Mucosa of descending colon (tissue), 3 donors: ENCODE measurements around the gene P2RX5. TPM values are rescaled to one million over a fixed set of nuclear protein-coding genes. Genes with fewer than 3 reads are reported as not detected.

Source experiments
- ATAC-seq: fragments of 200-7000 bp; cut with Tn5 transposase; one replicate; pipeline ENCODE4 v1.9.1; 2020; ENCODE audit warnings: mild to moderate bottlenecking, moderate library complexity
- DNase-seq, 3 donors: peaks; one replicate each; pipeline ENCODE4 v3.0.0-alpha.2; 2020
- H3K36me3 ChIP-seq: fragments of 200-600 bp; one replicate; pipeline ENCODE4 v1.8.0; 2021; ENCODE audit warnings: low read depth, mild to moderate bottlenecking
- H3K4me1 ChIP-seq: fragments of 200-600 bp; one replicate; pipeline ENCODE4 v1.8.0; 2021; ENCODE audit warnings: low read depth, mild to moderate bottlenecking
- H3K4me3 ChIP-seq: fragments of 200-600 bp; one replicate; pipeline ENCODE4 v1.8.0; 2021; ENCODE audit warnings: mild to moderate bottlenecking
- H3K9me3 ChIP-seq: fragments of 200-600 bp; one replicate; pipeline ENCODE4 v1.8.0; 2021; ENCODE audit warnings: mild to moderate bottlenecking
- CTCF ChIP-seq: fragments of 200-600 bp; IDR thresholded peaks from one replicate; pipeline ENCODE4 v1.8.0; 2022; ENCODE audit warnings: antibody characterized with exemption, mild to moderate bottlenecking
- intact Hi-C, 2 donors: fragments of 100-400 bp; cut with DNase I in 1 of 2; cut with micrococcal nuclease in 1 of 2; formaldehyde crosslinking; loops; one replicate each; pipeline versions ENCODE4 v1.11.0 to v1.11.1; 2022; cut with DNase I, micrococcal nuclease
- total RNA-seq, 3 donors: library from RNA; stranded (reverse); fragmentation: NEBNext Ultra II Directional in 2 of 3; extraction: Animal tissue kit (Norgen Biotek cat#: 25700) in 2 of 3; gene quantifications; one replicate each; pipeline versions ENCODE4 v1.2.1 to v1.2.4, GENCODE V29; 2021 to 2023
- donor health status: DM: no; HTN: no; CAD: no; lungs with moderate emphysema.
- donor health status: DM: no; HTN: no; CAD: no.
- donor health status: DM: no; HTN: yes; CAD: no.

P2RX5 gene
- total RNA-seq, 3 donors from 2014 or later: 0.73 to 2.6 (median 2.2) TPM

GRCh38 chr17:3639981-3640596, 55.9 kb downstream of the P2RX5 start:
- intact Hi-C loops: no loop called here
- H3K4me1 ChIP-seq: peaks cover 3% of the 10 kb centered on the region
- DNase-seq: peak in 1 of 3 donors; percentile 24
- no peak overlapping the region for H3K4me3 ChIP-seq
- no peak for ATAC-seq
- H3K9me3 ChIP-seq: no peaks in the 10 kb centered on the region
- TF ChIP-seq CTCF: no peak
- H3K36me3 ChIP-seq: no peaks in the 10 kb centered on the region

GRCh38 chr17:3636908-3637373, 59.0 kb downstream of the P2RX5 start:
- H3K9me3 ChIP-seq: no peaks in the 10 kb centered on the region
- ATAC-seq (no peak), DNase-seq (no peak)
- intact Hi-C loops: no loop called here
- peak overlapping the region; percentile 72 for H3K4me3 ChIP-seq
- no peaks in the 10 kb centered on the region for H3K36me3 ChIP-seq
- no peak for TF ChIP-seq CTCF
- peaks cover 9% of the 10 kb centered on the region for H3K4me1 ChIP-seq

GRCh38 chr17:3636154-3636907, 59.6 kb downstream of the P2RX5 start, which contains the start of the genes CTNS and SHPK:
Gene CTNS, plus strand, starts transcription at chr17:3636760. Its CDS starts 3,447 bp downstream, at chr17:3640207.
Gene SHPK, minus strand, starts transcription at chr17:3636250. Its CDS starts 31 bp downstream, at chr17:3636219.
- peaks cover 9% of the 10 kb centered on the region for H3K4me1 ChIP-seq
- no peak for TF ChIP-seq CTCF
- no peaks in the 10 kb centered on the region for H3K36me3 ChIP-seq
- peak; percentile 96 for ATAC-seq
- H3K4me3 ChIP-seq: peak within 1 kb of the TSS; percentile 72
- peak; percentile 97 to 98 (median 97) for DNase-seq
- no peaks in the 10 kb centered on the region for H3K9me3 ChIP-seq
- intact Hi-C loops: no loop called here

GRCh38 chr17:3635474-3636153, 60.3 kb downstream of the P2RX5 start:
- DNase-seq: peak in 2 of 3 donors; percentile 57 to 73
- TF ChIP-seq CTCF: no peak
- intact Hi-C loops: no loop called here
- ATAC-seq: peak; percentile 51
- Histone ChIP-seq H3K36me3 (no peaks in the 10 kb centered on the region), H3K4me3 (peak overlapping the region; percentile 72), H3K4me1 (peaks cover 9% of the 10 kb centered on the region), H3K9me3 (no peaks in the 10 kb centered on the region)

- ATAC-seq (no peak), DNase-seq (no peak)
- H3K4me3 ChIP-seq: no peak overlapping the region
- no peaks in the 10 kb centered on the region for H3K9me3 ChIP-seq
- H3K4me1 ChIP-seq: peaks cover 9% of the 10 kb centered on the region
- intact Hi-C loops: no loop called here
- peaks cover 6% of the 10 kb centered on the region for H3K36me3 ChIP-seq
- no peak for TF ChIP-seq CTCF
Observed at GRCh38 chr17:3632287-3632686, 63.7 kb downstream of the P2RX5 start.
